Stimulated activated CD8-positive, alpha-beta memory T cell treated with anti-CD3 and anti-CD28 coated beads, Interleukin-12 subunit alpha, Interleukin-12 subunit beta, amount 100 ng/mL, for 4 hours (primary cell): ENCODE data around the gene ZNF487.
"Not testable (repeated sequence)": the region's sequence is repeated elsewhere in the genome, so short reads cannot be mapped to it uniquely, and the experiment has no call there.

Experiments
- DNase-seq: peaks from one replicate; pipeline ENCODE4 v3.0.0-alpha.2; 2020; ENCODE audit warnings: low read depth

Gene ZNF487

GRCh38 chr10:43437141-43437870 is 395 bp downstream of the ZNF487 start:
- DNase-seq = no peak

- no peak for DNase-seq
Measured at GRCh38 chr10:43440463-43441134, 3.7 kb downstream of the ZNF487 start.

- no peak for DNase-seq
Measured at GRCh38 chr10:43444323-43444722, 7.4 kb downstream of the ZNF487 start.

- DNase-seq = no peak
Measured at GRCh38 chr10:43444897-43445466, 8.1 kb downstream of the ZNF487 start.

- not testable (repeated sequence) for DNase-seq
Measured at GRCh38 chr10:43446219-43447017, 9.5 kb downstream of the ZNF487 start.

- no peak for DNase-seq
Measured at GRCh38 chr10:43448742-43449141, 11.8 kb downstream of the ZNF487 start.

GRCh38 chr10:43452356-43452914 is 15.5 kb downstream of the ZNF487 start:
- no peak for DNase-seq

- DNase-seq = no peak
Measured at GRCh38 chr10:43453266-43453831, 16.4 kb downstream of the ZNF487 start.

GRCh38 chr10:43454025-43454424 is 17.1 kb downstream of the ZNF487 start:
- DNase-seq = not testable (repeated sequence)

- DNase-seq = not testable (repeated sequence)
Measured at GRCh38 chr10:43456561-43456960, 19.6 kb downstream of the ZNF487 start.

GRCh38 chr10:43458227-43458626 is 21.3 kb downstream of the ZNF487 start:
- DNase-seq = no peak

GRCh38 chr10:43461950-43462349 is 25.0 kb downstream of the ZNF487 start:
- no peak for DNase-seq

- not testable (repeated sequence) for DNase-seq
Measured at GRCh38 chr10:43465086-43465735, 28.3 kb downstream of the ZNF487 start.

- not testable (repeated sequence) for DNase-seq
Measured at GRCh38 chr10:43465736-43466120, 28.8 kb downstream of the ZNF487 start.

GRCh38 chr10:43471146-43471545 is 34.2 kb downstream of the ZNF487 start:
- DNase-seq = no peak

- DNase-seq = no peak
Measured at GRCh38 chr10:43471935-43472720, 35.2 kb downstream of the ZNF487 start.

- no peak for DNase-seq
Measured at GRCh38 chr10:43479275-43479674, 42.4 kb downstream of the ZNF487 start.

GRCh38 chr10:43482319-43483078 is 45.6 kb downstream of the ZNF487 start:
- DNase-seq = no peak

GRCh38 chr10:43491855-43492254 is 54.9 kb downstream of the ZNF487 start:
- DNase-seq = no peak

- no peak for DNase-seq
Measured at GRCh38 chr10:43502931-43503330, 66.0 kb downstream of the ZNF487 start.
